Middle frontal gyrus (tissue), 1 donor: ENCODE results near the gene TRIP6.
"Not testable (repeated sequence)": the region's sequence is repeated elsewhere in the genome, so short reads cannot be mapped to it uniquely, and the experiment has no call there.

Experiments
- DNase-seq: peaks from one replicate; pipeline ENCODE4 v3.0.0-alpha.2; 2015; ENCODE audit warnings: low spot score; ENCODE audit errors: extremely low spot score

The TRIP6 gene

DNA sequence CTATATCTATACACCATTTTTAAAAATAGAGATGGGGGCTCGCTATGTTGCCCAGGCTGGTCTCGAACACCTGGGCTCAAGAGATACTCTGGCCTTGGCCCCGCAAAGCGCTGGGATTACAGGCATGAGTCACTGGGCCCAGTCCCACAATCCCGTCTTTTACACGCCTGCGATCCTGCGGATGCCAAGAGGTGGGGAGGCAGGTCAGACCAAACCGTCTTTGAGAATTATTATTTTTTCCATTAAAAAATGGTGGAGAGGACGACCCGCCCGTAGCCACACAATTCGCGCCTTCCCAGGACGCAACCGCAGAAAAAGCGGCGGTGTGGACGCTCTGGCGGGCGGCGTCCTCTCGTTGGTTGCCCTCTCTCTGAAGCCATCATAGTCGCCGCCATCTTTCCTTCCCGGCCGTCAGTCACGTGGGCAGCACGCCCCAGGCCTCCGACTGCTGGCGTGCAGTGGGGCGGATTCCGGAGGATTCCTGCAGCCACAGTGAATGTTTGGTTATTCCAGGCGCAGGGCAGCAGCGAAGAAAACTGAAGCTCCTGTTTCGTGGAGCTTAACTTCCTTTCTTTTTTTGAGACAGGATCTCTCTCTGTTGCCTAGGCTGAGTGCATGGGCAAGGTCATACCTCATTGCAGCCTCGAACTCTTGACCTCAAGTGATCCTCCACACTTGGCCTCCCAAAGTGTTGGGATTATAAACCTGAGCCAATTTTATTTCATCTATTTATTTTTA, 29.9 kb upstream of the TRIP6 start:
- DNase-seq = peak; percentile 88

DNA sequence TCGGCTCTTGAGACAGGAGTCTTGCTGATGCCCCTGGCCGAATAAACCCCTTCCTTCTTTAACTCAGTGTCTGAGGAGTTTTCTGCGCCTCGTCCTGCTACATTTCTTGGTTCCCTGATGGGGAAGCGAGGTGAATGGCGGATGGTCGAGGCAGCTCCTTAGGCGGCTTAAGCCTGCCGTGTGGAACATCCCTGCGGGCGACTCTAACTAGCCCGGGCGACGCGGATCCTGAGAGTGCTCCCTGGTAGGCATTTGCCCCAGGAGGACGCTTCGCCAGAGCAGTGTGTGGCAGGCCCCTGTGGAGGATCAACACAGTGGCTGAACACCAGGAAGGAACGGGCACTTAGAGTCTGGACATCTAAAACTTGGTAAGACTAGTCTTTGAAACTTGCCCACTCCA, 27.8 kb upstream of the TRIP6 start:
- DNase-seq = no peak

DNA sequence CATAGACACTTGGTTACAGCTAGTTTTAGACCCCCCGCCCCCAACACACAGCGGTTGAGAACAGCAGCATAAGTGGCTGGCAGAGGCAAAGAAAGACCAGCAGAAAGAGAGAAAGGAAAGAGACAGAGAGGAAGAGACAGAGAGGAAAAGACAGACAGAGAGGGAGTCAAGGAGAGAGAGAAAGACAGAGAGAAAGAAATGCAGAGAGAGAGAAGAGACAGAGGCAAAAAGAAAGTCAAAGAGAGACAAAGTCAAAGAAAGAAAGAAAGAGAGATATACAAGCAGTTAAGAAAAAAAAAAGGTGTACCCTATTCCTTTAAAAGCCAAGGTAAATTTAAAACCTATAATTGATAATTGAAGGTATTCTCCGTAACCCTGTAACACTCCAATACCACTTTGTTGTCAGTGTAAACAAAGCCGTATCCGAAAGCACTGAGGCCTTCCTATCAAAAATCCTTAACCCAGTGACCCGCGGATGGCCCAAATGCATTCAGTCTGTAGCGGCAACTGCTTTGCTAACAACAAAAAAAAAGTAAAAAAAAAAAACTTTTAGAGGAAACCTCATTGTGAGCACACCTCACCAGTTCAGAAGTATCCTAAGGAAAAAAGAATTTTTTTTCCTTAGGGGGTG, 26.6 kb upstream of the TRIP6 start:
- DNase-seq = no peak

DNA sequence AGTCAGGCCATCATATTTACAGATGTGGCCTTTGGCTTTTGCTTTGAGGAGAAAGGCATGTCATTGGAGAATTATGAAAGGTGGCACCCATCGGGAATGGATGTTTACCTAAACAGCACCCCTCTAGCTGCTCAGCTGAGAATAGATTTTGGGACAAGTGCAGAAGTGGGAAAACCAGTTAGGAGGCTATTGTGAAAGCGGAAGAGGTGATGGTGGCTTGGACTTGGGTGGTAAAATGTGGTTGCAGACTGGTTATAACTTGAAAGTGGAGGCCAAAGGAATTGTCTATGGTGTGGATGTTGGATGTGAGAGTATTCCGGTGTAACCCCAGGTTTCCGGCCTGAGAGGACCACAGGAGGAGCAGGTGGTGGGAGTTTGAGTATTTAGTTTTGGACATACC, 19.8 kb upstream of the TRIP6 start:
- DNase-seq = no peak

DNA sequence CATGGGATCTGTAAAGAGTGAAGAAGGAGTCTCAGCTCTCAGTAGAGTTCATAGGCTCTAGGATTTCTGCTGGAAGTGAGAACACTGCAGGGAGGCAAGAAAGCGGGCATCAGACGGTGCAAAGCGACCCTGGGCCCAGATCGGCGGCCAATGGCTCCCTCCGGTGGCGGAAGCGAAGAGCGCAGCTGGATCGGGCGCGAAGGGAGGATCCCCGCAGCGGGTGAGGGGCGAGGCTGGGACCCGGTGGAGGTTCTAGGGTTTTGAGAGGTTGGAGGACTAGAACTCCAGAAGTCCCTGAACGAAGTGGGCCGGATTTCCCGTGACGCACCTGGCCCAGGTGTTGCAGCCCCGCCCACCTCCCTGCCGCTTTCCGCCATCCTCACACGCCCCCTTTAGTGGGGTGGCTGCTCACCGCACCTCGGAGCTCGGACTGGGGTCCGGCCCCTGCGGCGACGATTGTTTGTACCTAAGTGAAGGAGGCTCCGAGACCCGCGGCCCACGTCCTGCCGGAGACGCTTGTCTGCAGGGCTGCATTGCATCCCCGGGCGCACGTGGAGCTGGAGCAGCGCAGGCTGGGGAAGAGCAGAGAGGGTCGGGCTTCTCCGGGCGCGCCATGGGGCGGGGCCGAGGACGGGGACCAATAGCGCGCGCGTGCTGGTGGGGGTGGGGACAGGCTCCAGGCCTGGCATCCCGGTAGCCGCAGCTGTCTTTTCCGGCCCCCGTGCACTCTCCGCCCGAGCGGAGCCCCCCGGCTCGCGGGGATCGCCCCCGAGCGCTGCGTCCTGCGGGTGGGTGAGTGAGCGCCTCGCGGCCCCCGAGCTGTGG, 14.9 kb upstream of the TRIP6 start, which contains the start of gene SLC12A9:
Gene SLC12A9 (plus strand): TSS at position 666 of the 825 bp plus-strand sequence. CDS start 1,485 bp downstream, outside the sequence.
- peak; percentile 79 for DNase-seq

DNA sequence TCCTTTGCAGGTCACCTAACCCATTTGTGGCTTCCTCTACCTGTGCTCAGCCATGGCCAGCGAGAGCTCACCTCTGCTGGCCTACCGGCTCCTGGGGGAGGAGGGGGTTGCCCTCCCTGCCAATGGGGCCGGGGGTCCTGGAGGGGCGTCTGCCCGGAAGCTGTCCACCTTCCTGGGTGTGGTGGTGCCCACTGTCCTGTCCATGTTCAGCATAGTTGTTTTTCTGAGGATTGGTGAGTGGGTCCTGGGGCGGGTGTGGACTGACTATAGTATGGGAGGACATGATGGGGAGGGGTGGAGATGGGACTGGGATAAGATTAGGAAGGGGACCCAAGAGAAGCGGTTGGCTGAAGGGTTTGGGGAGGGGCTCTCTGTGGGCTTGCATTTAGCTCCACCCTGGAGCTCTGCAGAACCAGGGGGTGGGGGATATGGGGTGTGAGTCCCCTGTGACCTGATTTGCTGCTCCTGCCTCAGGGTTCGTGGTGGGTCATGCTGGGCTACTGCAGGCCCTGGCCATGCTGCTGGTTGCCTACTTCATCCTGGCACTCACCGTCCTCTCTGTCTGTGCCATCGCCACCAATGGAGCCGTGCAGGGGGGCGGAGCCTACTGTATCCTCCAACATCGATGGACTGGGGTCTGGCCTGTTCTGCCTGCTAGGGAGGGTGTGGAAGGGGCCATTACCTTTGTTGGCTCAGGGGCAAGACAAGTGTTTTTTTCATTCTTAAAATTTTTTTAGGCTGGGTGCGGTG, 12.9 kb upstream of the TRIP6 start:
- no peak for DNase-seq

DNA sequence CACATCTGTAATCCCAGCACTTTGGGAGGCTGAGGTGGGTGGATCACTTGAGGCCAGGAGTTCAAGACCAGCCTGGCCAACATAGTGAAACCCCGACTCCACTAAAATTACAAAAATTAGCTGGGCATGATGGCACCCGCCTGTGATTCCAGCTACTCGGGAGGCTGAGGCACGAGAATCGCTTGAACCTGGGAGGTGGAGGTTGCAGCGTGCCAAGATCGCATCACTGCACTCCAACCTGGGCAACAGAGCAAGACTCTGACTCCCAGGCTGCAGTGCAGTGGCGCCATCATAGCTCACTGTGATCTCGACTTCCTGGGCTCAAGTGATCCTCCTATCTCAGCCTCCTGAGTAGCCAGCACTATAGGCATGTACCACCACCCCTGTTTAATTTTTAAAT, 12.3 kb upstream of the TRIP6 start:
- DNase-seq = not testable (repeated sequence)

DNA sequence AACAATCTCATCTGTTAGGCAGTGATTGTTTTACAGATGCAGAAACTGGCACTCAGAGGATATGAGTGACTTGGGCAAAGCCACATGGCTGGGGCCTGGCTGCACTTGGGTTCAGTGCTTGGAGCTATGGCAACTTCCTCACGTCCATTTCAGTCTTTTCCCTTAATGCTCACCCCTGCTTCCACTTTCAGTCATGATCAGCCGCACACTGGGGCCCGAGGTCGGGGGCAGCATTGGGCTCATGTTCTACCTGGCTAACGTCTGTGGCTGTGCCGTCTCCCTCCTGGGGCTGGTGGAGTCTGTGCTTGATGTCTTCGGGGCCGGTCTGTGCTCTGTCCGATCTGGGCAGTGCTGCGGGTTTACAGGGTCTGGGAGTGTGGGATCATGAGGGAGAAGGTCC, 11.7 kb upstream of the TRIP6 start:
- DNase-seq = no peak

DNA sequence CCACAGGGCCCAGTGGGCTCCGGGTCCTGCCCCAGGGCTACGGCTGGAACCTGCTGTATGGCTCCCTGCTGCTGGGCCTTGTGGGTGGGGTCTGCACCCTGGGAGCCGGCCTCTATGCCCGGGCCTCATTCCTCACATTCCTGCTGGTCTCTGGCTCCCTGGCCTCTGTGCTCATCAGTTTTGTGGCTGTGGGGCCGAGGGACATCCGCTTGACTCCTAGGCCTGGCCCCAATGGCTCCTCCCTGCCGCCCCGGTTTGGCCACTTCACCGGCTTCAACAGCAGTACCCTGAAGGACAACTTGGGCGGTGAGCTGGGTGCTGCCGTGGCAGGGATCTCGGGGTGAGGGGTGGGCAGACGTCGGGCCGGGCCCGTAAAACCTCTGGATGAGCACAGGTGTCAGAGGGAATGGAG, 10.3 kb upstream of the TRIP6 start:
- DNase-seq = no peak

DNA sequence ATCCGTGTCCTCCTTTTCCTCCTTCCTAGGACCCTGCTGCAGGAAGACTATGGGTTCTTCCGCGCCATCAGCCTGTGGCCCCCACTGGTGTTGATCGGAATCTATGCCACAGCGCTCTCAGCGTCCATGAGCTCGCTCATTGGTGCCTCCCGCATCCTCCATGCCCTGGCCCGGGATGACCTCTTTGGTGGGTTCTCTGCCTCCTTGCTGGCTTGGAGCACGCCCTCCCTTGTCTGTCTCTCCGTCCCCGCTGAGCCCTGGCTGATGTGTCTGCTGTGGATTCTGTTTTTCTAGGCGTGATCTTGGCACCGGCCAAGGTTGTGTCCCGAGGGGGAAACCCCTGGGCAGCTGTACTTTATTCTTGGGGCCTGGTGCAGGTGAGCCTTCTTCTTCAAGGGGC, 7.3 kb upstream of the TRIP6 start:
- no peak for DNase-seq

DNA sequence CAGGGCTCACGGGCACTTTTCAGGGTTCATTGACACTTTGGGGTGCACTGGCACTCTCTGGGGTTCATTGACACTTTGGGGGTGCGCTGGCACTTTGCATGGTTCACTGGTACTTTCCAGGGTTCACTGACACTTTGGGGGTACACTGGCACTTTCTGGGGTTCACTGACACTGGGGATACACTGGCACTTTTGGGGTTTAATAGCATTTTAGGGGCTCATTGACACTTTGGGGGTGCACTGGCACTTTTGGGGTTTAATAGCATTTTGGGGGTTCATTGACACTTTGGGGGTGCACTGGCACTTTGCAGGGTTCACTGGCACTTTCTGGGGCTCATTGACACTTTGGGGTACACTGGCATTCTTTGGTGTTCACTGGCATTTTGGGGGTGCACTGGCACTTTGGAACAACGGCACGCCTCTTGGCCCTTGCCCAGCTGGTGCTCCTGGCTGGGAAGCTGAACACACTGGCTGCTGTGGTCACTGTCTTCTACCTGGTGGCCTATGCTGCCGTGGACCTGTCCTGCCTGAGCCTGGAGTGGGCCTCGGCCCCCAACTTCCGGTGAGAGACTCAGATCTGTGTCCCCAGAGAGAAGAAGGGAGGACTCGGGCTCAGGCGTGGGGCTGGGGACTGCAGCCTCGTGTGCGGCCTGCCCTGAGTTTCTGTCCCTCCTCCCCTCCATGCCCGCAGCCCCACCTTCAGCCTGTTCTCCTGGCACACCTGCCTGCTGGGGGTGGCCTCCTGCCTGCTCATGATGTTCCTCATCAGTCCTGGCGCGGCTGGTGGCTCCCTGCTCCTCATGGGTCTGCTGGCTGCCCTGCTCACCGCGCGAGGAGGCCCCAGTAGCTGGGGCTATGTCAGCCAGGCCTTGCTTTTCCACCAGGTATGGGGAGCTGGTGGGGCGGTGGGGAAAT, 6.2 kb upstream of the TRIP6 start:
- no peak for DNase-seq

DNA sequence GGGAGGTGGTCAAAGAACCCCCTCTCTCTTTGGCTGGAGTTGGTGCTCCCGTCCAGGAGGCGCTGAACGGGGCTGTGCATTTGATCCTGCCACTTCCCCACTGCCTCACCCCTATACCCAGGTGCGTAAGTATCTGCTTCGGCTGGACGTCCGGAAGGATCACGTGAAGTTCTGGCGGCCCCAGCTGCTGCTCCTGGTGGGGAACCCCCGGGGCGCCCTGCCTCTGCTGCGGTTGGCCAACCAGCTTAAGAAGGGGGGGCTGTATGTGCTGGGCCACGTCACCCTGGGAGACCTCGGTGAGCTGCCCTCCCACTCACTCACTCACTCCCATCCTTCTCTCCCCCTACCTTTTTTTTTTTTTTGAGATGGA, 5.6 kb upstream of the TRIP6 start:
- DNase-seq = no peak

DNA sequence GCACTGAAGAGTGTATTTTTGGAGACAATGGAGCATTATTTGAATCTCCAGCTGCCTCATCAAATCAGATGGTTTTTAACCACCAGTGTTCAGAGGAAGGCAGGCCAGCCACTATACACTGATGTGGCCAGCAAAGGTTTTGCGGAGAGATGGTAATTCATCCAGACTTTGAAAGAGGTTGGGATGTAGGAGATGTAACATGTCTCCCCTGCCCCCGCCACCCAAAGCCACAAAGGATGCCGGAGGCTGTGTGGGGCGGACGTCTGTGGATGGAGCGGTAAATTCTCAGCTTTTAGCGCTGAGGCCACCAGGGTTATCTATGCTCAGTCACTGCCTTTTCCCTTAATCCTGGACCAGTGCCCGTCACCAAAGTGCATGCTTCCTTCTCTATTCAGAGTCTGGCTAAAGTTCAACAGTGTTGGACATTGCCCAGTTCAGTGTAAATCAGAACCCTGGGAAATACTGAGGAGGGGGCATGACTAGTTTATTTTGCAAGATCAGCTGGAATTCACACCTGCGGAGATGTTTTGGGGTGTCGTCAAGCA, 3.7 kb upstream of the TRIP6 start:
- DNase-seq = no peak

DNA sequence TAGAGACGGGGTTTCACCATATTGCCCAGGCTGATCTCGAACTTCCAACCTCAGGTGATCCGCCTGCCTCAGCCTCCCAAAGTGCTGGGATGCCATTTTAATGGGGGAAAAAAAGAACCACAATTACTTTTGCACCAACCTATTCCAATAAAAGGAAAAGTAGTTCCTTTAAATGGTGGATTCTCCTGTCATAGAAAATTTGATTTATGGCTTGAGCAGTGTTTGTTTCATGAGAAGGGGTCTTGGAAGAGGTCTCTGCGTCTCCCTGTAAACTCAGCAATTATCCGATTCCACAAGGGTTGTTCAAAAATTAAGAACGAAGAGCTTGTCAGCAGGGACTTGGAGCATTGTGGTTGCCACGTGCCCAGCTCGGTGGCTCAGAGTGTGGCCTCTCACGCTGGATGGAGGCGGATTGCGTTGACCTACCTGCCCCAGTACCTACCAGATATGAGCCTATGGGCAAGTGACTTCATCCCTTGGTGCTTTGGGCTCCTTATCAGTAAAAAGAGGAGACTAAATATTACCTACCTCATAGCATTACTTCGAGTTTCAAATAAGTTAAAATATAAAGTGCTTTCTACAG, 2.8 kb upstream of the TRIP6 start:
- no peak for DNase-seq

DNA sequence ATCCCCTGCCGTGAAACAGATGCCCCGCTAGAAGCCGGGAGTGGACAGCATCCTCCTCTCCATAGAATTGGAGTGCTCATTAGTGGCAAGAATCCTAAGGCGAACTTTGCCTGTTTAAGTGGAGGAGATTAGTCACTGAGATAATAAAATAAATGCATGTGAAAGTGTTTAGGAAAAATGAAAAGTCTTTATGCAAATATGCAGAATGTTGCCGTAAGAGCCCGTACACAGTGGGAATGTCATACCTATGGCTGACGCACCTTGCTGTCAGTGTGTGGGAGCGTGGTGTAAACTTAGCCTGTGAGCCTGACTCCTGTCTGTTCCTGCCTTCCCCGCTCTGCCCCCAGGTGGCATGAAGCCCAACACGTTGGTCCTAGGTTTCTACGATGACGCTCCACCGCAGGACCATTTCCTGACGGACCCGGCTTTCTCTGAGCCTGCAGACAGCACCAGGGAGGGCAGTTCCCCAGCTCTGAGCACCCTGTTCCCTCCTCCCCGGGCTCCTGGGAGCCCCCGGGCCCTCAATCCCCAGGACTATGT, 1.7 kb upstream of the TRIP6 start:
- no peak for DNase-seq

DNA sequence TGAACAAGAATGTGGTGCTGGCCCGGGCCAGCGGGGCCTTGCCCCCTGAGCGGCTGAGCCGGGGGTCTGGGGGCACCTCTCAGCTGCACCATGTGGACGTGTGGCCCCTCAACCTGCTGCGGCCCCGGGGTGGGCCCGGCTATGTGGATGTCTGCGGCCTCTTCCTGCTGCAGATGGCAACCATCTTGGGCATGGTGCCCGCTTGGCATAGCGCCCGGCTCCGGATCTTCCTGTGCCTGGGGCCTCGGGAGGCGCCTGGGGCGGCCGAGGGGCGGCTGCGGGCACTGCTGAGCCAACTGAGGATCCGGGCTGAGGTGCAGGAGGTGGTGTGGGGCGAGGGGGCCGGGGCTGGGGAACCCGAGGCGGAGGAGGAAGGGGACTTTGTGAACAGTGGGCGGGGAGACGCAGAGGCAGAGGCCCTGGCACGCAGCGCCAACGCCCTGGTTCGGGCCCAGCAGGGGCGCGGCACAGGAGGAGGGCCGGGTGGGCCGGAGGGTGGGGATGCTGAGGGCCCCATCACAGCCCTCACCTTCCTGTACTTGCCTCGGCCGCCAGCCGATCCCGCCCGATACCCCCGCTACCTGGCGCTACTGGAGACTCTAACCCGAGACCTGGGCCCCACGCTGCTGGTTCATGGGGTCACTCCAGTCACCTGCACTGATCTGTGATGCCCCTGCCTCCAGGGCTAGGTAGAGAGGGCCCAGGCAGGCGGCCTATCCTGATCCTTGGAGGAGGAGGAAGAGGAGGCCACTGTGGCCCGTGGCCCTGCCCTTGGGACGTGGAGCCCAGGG, 1.1 kb upstream of the TRIP6 start:
- peak; percentile 67 for DNase-seq

DNA sequence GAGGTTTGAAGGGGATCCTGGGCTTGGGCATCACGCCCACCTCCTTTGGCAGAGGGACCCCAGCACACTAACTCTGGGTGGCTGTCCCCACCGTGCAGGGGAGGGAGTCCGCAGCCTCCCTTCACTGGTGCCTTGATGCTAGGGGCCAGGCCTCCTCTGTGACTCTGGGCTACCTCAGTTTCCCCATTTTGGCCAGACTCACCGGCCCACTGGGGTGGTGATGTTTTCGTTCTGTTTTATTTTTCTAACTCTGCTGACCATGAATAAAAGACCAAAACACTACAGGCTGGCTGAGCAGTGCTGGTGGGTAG, 503 bp upstream of the TRIP6 start:
- DNase-seq = no peak

DNA sequence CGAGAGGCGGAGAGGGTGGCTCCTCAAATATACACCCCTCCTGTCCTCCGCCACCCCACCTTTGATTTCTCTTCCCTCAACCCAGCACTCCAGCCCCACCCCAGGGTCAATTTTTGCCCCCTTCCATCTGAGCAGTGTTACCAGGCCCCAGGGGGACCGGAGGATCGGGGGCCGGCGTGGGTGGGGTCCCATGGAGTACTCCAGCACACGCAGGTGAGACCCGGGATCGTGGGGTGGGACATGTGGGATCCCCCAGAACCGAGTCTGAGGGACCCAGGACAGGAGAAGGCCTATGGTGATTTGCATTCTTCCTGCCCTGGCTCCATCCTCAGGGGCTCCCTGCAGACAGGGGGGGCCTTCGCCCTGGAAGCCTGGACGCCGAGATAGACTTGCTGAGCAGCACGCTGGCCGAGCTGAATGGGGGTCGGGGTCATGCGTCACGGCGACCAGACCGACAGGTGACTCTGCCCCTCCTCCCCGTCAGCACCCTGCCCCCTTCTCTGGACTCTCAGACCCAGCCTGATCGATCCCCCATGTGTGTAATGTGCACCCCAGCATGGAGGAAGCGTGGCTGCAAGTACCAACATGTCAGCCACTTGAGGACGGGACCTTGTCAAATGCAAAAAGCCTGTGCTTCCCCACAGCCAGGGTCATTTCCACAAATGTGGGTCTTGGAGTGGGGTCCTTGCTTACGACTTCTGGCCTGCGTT, 744 bp downstream of the TRIP6 start:
- no peak for DNase-seq
